Measurements from ENCODE around the gene H1-8.

GRCh38 chr3:129505341-129505740 is 37.6 kb upstream of the H1-8 start:
- TF ChIP-seq YY1 (IDR thresholded peaks at IDR 0.05; ENCODE audit: low read depth) (no peak), FOXM1 (IDR thresholded peaks at IDR 0.05; ENCODE audit: borderline replicate concordance, low read depth) (no peak), EP300 (IDR thresholded peaks at IDR 0.05; ENCODE audit: borderline replicate concordance) (no peak), RAD21 (IDR thresholded peaks at IDR 0.05; ENCODE audit: low read depth) (no peak), TAF1 (IDR thresholded peaks at IDR 0.05; ENCODE audit: low read depth) (no peak), NFIC (IDR thresholded peaks at IDR 0.05) (no peak), MAX (IDR thresholded peaks at IDR 0.05) (no peak)

Measured in Ishikawa (cell line).